Osteocyte (in vitro differentiated cells): Measurements from ENCODE around the gene TLR5. TPM values are rescaled to one million over a fixed set of nuclear protein-coding genes. Genes with fewer than 3 reads are reported as not detected.

Source experiments
- DNase-seq: peaks from one replicate; pipeline ENCODE4 v3.0.0; 2021; ENCODE audit warnings: mixed read lengths; ENCODE audit not compliant: unreplicated experiment; ENCODE audit errors: extremely low spot score
- H3K27ac Mint-ChIP-seq: one replicate; pipeline ENCODE4 v1.8.0; 2021; ENCODE audit warnings: mild to moderate bottlenecking, mixed read lengths; ENCODE audit not compliant: unreplicated experiment
- H3K27me3 Mint-ChIP-seq: one replicate; pipeline ENCODE4 v1.8.0; 2021; ENCODE audit warnings: mixed read lengths; ENCODE audit not compliant: unreplicated experiment
- H3K36me3 Mint-ChIP-seq: one replicate; pipeline ENCODE4 v1.8.0; 2021; ENCODE audit warnings: mixed read lengths; ENCODE audit not compliant: unreplicated experiment
- H3K4me1 Mint-ChIP-seq: one replicate; pipeline ENCODE4 v1.8.0; 2021; ENCODE audit warnings: mixed read lengths; ENCODE audit not compliant: unreplicated experiment
- H3K4me3 Mint-ChIP-seq: one replicate; pipeline ENCODE4 v1.8.0; 2021; ENCODE audit warnings: mild to moderate bottlenecking, moderate library complexity, mixed read lengths; ENCODE audit not compliant: unreplicated experiment
- H3K9me3 Mint-ChIP-seq: one replicate; pipeline ENCODE4 v1.8.0; 2021; ENCODE audit warnings: mixed read lengths; ENCODE audit not compliant: unreplicated experiment
- total RNA-seq: library from RNA; stranded (reverse); gene quantifications from 2 replicates; pipeline ENCODE4 v1.2.1, GENCODE V29; 2021
- TF ChIP-seq, protein P1 (sequence below): fragments of 200-600 bp; sonication (generic); IDR thresholded peaks from 2 replicates; pipeline ENCODE4 v1.5.0; 2021; ENCODE audit warnings: antibody characterized with exemption, mild to moderate bottlenecking, moderate library complexity

Gene TLR5
- total RNA-seq, 1 donor from 2014 or later = not detected

DNA sequence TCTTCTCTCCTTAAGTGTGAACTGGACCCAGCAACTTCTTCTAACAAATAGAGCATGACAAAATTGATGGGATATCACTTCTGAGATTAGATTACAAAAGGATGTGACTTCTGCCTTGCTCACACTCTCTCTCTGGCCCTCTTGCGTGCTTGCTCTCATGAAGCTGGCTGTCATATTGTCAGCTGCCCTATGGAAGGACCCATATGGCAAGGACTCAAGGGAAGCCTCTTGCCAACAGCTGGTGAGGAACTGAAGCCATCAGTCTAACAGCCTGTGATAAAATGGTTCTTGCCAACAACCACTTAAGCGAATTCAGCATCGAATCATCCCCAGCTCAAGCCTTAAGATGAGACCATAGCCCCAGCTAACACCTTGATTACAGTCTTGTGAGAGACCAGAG lies 4.8 kb upstream of the TLR5 start:
- TF ChIP-seq, protein P1, sequence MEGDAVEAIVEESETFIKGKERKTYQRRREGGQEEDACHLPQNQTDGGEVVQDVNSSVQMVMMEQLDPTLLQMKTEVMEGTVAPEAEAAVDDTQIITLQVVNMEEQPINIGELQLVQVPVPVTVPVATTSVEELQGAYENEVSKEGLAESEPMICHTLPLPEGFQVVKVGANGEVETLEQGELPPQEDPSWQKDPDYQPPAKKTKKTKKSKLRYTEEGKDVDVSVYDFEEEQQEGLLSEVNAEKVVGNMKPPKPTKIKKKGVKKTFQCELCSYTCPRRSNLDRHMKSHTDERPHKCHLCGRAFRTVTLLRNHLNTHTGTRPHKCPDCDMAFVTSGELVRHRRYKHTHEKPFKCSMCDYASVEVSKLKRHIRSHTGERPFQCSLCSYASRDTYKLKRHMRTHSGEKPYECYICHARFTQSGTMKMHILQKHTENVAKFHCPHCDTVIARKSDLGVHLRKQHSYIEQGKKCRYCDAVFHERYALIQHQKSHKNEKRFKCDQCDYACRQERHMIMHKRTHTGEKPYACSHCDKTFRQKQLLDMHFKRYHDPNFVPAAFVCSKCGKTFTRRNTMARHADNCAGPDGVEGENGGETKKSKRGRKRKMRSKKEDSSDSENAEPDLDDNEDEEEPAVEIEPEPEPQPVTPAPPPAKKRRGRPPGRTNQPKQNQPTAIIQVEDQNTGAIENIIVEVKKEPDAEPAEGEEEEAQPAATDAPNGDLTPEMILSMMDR = no peak
- peaks cover 3% of the 10 kb centered on the region for H3K36me3 Mint-ChIP-seq
- H3K9me3 Mint-ChIP-seq = peaks cover 14% of the 10 kb centered on the region
- no peak for DNase-seq
- H3K4me3 Mint-ChIP-seq = no peak overlapping the region
- no peak overlapping the region for H3K27ac Mint-ChIP-seq
- no peaks in the 10 kb centered on the region for H3K4me1 Mint-ChIP-seq
- H3K27me3 Mint-ChIP-seq = peaks cover 22% of the 10 kb centered on the region

DNA sequence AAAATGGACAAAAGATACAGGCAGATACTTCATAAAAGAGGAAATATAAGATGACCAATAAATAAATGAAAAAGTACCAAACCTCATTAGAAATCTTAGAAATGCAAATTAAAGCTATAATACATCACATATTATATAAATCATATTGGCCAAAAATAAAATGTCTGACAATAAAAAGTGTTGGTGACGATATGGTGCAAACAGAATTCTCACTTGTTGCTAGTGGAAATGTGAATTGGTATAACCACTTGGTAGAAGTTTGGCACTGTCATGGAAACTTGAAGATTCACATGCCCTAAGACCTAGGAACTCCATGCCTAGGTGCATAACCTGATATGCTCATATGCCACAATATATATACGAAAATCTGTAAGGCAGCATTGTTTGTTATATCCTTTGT lies 4.4 kb upstream of the TLR5 start:
- Mint-ChIP-seq H3K4me3 (no peak overlapping the region), H3K36me3 (peaks cover 3% of the 10 kb centered on the region), H3K4me1 (peaks cover 5% of the 10 kb centered on the region), H3K9me3 (peaks cover 14% of the 10 kb centered on the region), H3K27ac (no peak overlapping the region), H3K27me3 (peaks cover 22% of the 10 kb centered on the region)
- TF ChIP-seq, protein P1 = no peak
- DNase-seq = no peak

DNA sequence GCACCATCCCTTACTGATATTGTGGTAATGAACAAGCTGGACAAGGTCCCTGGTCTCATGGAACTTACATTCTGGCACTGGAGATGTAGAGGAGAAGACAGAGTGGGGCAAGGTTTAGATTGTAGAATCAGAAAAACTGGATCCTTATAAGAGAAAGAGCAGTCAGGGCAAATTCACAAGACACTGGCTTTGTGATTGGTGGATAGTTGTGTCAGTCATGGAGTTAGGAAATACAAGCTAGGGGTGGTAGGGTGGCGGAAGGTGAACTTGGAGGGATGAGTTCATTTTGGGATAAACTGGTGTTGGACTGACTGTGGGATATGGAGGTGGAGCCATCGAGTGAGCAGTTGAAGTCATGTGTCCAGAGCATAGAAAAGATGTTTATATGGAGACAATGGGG lies 3.7 kb upstream of the TLR5 start:
- Mint-ChIP-seq H3K9me3 (peaks cover 14% of the 10 kb centered on the region), H3K4me3 (no peak overlapping the region), H3K36me3 (peaks cover 3% of the 10 kb centered on the region), H3K27me3 (peaks cover 22% of the 10 kb centered on the region), H3K4me1 (peaks cover 5% of the 10 kb centered on the region), H3K27ac (no peak overlapping the region)
- no peak for DNase-seq
- TF ChIP-seq, protein P1 = no peak

DNA sequence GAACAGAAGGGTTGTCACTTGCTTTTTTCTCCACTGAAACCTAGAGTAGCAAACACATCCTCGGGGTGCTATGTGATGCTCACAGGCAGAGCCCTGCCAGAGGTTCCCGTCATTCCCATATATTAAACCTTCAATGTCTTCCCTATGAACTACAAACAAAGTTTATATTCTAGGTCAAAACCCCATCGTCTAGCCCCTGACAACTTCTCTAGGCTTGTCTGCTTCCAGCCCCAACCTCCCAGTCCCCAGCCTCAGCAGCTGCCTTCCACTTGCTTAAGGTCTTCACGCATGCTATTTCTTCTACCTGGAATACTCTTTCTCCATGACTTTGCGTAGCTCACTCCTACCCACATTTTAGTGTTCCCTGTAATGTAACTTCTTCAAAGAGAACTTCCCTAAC lies 1.9 kb upstream of the TLR5 start:
- Mint-ChIP-seq H3K27me3 (peaks cover 23% of the 10 kb centered on the region), H3K4me3 (no peak overlapping the region), H3K27ac (no peak overlapping the region), H3K4me1 (peaks cover 5% of the 10 kb centered on the region), H3K36me3 (peaks cover 3% of the 10 kb centered on the region), H3K9me3 (peaks cover 9% of the 10 kb centered on the region)
- no peak for DNase-seq
- TF ChIP-seq, protein P1 = no peak

DNA sequence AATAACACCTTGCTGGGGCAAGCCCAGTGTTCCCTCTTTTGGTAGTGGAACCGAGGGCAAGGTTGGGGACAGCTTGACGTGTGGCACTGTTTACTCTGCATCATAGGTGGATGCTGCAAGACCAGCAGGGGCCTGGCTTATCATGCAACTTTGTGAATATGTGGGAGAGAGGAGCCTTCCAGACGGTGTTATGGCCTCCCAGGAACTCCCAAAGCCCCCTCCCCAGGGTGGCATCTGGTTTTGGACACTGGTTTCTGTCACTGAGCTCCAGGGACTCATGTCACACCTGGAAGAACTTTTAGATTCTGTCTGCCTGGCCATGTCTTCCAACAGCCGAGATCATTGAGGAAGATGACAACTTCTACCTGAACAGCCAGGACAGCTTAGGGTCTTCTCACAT lies 1.4 kb upstream of the TLR5 start:
- TF ChIP-seq, protein P1 = no peak
- Mint-ChIP-seq H3K27ac (no peak overlapping the region), H3K9me3 (peaks cover 9% of the 10 kb centered on the region), H3K27me3 (peaks cover 24% of the 10 kb centered on the region), H3K4me1 (peaks cover 5% of the 10 kb centered on the region), H3K36me3 (peaks cover 3% of the 10 kb centered on the region), H3K4me3 (no peak overlapping the region)
- no peak for DNase-seq
